ENCODE results near the gene MICAL3.

DNA sequence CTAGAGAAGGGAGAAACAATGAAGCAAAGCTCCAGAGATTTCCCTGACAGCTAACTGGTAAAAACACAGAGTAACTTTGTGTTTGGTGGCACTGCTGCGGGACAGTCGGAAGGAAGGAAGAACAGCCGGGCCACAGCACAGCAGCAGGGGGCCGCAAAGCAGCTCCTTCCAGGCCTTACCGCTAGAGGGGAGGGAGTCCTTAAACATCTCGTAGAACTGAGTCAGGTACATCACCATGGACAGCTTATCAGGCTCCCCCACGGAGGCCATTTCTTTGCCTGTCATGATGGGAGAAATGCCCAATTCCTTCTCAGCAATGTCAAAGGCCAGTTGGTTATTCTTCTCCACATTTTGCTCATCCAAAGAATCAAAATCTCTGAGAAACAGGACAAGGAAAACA is 135.5 kb downstream of the MICAL3 start:
- TF ChIP-seq ZNF143 (CRISPR knock-in tag; IDR thresholded peaks at IDR 0.05) (no peak), ZNF311 (CRISPR knock-in tag; IDR thresholded peaks at IDR 0.05) (no peak)

All from K562 (cell line).